Adrenal gland (tissue), 12 donors: ENCODE measurements around the gene SLC9A2. TPM values are rescaled to one million over a fixed set of nuclear protein-coding genes. Genes with fewer than 3 reads are reported as not detected.

Experiments
- DNase-seq, 7 donors: peaks; one replicate each; pipeline ENCODE4 v3.0.0-alpha.2; 2019 to 2020
- H3K27ac ChIP-seq, 5 donors: fragments of 200-600 bp; sonication (generic) in 4 of 5; 1 replicate in 3 of 5; 2 replicates in 2 of 5; pipeline versions ENCODE4 v1.5.1 to v1.8.0; 2016 to 2020; ENCODE audit warnings: mild to moderate bottlenecking in 1 of 5
- H3K27me3 ChIP-seq: fragments of 200-600 bp; 2 replicates; pipeline ENCODE4 v1.8.0; 2021
- H3K36me3 ChIP-seq, 2 donors: fragments of 200-600 bp; replicated peaks in 1 of 2; 1 replicate in 1 of 2; 2 replicates in 1 of 2; pipeline versions ENCODE4 v1.5.1 to v1.8.0; 2018 to 2022
- H3K4me1 ChIP-seq, 2 donors: fragments of 200-600 bp; replicated peaks in 1 of 2; 1 replicate in 1 of 2; 2 replicates in 1 of 2; pipeline versions ENCODE4 v1.5.1 to v1.8.0; 2018 to 2021
- H3K4me3 ChIP-seq, 4 donors: fragments of 200-600 bp; sonication (generic) in 3 of 4; one replicate each; pipeline ENCODE4 v1.5.1; 2016 to 2018
- H3K9me3 ChIP-seq, 3 donors: fragments of 200-600 bp; sonication (generic) in 1 of 3; replicated peaks in 1 of 3; 1 replicate in 2 of 3; 2 replicates in 1 of 3; pipeline versions ENCODE4 v1.5.1 to v1.8.0; 2016 to 2021
- POLR2A ChIP-seq, 2 donors: fragments of 450-650 bp; IDR thresholded peaks; one replicate each; pipeline ENCODE4 v1.6.1; 2017; ENCODE audit warnings: antibody characterized with exemption in 2 of 2, mild to moderate bottlenecking in 2 of 2, moderate library complexity in 1 of 2
- WGBS, 4 donors: extraction: QIAGEN DNeasy Blood & Tissue Kit in 2 of 4; methylation state at CpG; one replicate each; pipeline versions ENCODE4 v1.1.5 to v1.1.7; 2013 to 2017; 5-methylcytosine and 5-hydroxymethylcytosine counted together
- intact Hi-C, 2 donors: fragments of 100-400 bp; cut with DNase I; formaldehyde crosslinking; loops; one replicate each; pipeline versions ENCODE4 v1.14.1 to v1.15.0; 2022 to 2023
- polyA plus RNA-seq, 3 donors: library from polyadenylated mRNA; stranded (reverse); fragments of 200-250 nt in 2 of 3; fragments of 350-450 nt in 1 of 3; fragmentation: Illumina TruSeq in 1 of 3; extraction: RNeasy Lipid Tissue Mini Kit (QIAGEN cat#74804) in 1 of 3; gene quantifications; one replicate each; pipeline ENCODE4 v1.2.3, GENCODE V29; 2013 to 2014
- total RNA-seq, 9 donors: library from RNA; depleted of rRNA in 4 of 9; stranded (reverse); fragments of >200 nt in 4 of 9; fragments of 120-200 nt in 1 of 9; fragmentation: NEBNext Ultra II Directional in 1 of 9; extraction: Animal tissue kit (Norgen Biotek cat#: 25700) in 1 of 9; gene quantifications; one replicate each; pipeline versions ENCODE4 v1.1.0 to v1.2.4, GENCODE V29; 2013 to 2023
- TF ChIP-seq, protein P1 (sequence below), 6 experiments: fragments of 450-650 bp in 4 of 6; fragments of 200-600 bp in 2 of 6; sonication (generic) in 1 of 6; IDR thresholded peaks; 1 replicate in 5 of 6; 2 replicates in 1 of 6; pipeline versions ENCODE4 v1.5.1 to v1.8.0; 2016 to 2021; ENCODE audit warnings: antibody characterized with exemption in 6 of 6, mild to moderate bottlenecking in 2 of 6, moderate library complexity in 1 of 6
- donor health status: healthy with polysubstance abuse.
- donor health status: Bipolar disorder and iron deficiency.
- donor health status: DM: yes; HTN: yes; CAD: no.
- donor health status: DM: no; HTN: no; CAD: no.
- donor health status: DM: no; HTN: no; CAD: no.
- donor health status: DM: yes; HTN: yes; CAD: no.

Gene SLC9A2
- total and polyA plus RNA-seq, 12 donors, result 0.03 to 2.1 (median 0.28) TPM; not detected in 2

- Histone ChIP-seq H3K27me3 (no peaks in the 10 kb centered on the region), H3K4me3 (no peak overlapping the region), H3K27ac (no peak overlapping the region), H3K9me3 (no peaks in the 10 kb centered on the region), H3K36me3 (no peaks in the 10 kb centered on the region), H3K4me1 (no peaks in the 10 kb centered on the region)
- 87 to 89% (median 87%) methylated on average over 7 of the region's 7 CpGs for WGBS, 4 donors
- intact Hi-C loops, result no loop called here
- no peak for DNase-seq
- TF ChIP-seq, protein P1, sequence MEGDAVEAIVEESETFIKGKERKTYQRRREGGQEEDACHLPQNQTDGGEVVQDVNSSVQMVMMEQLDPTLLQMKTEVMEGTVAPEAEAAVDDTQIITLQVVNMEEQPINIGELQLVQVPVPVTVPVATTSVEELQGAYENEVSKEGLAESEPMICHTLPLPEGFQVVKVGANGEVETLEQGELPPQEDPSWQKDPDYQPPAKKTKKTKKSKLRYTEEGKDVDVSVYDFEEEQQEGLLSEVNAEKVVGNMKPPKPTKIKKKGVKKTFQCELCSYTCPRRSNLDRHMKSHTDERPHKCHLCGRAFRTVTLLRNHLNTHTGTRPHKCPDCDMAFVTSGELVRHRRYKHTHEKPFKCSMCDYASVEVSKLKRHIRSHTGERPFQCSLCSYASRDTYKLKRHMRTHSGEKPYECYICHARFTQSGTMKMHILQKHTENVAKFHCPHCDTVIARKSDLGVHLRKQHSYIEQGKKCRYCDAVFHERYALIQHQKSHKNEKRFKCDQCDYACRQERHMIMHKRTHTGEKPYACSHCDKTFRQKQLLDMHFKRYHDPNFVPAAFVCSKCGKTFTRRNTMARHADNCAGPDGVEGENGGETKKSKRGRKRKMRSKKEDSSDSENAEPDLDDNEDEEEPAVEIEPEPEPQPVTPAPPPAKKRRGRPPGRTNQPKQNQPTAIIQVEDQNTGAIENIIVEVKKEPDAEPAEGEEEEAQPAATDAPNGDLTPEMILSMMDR (IDR thresholded peaks at IDR 0.05), result no peak
- no peak for TF ChIP-seq POLR2A (IDR thresholded peaks at IDR 0.05)
Measured at GRCh38 chr2:102635317-102635716, 16.0 kb downstream of the SLC9A2 start.

GRCh38 chr2:102636283-102636907, 17.0 kb downstream of the SLC9A2 start:
- TF ChIP-seq, protein P1 (IDR thresholded peaks at IDR 0.05), result no peak
- TF ChIP-seq POLR2A (IDR thresholded peaks at IDR 0.05), result no peak
- intact Hi-C loops, result no loop called here
- Histone ChIP-seq H3K36me3 (no peaks in the 10 kb centered on the region), H3K27ac (no peak overlapping the region), H3K4me1 (no peaks in the 10 kb centered on the region), H3K27me3 (no peaks in the 10 kb centered on the region), H3K9me3 (no peaks in the 10 kb centered on the region), H3K4me3 (no peak overlapping the region)
- DNase-seq, result no peak
- 66 to 78% (median 70%) methylated on average over 5 of the region's 5 CpGs for WGBS, 4 donors

GRCh38 chr2:102637358-102637757, 18.0 kb downstream of the SLC9A2 start:
- no peaks in the 10 kb centered on the region for H3K9me3 ChIP-seq
- intact Hi-C loops, result no loop called here

DNA sequence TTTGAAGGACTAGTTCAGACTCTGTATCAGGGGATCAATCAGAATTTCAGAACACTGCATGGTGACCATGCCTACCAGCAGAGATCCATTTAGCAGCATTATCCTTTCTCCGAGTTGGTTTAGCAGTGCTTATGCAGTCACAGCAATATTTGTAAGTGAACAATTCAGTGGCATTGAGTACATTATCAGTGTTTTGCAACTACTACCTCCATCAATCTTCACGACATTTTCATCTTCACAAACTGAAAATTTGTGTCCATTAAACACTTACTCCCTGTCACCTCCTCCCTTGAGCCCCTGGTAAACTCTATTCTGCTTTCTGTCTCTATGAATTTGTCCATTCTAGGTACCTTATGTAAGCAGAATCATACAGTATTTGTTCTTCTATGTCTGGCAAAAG, 20.1 kb downstream of the SLC9A2 start:
- DNase-seq, result no peak
- 68 to 80% (median 72%) methylated on average over 2 of the region's 2 CpGs for WGBS, 4 donors
- intact Hi-C loops, result no loop called here
- H3K4me1 ChIP-seq, result no peaks in the 10 kb centered on the region
- H3K36me3 ChIP-seq, result no peaks in the 10 kb centered on the region
- TF ChIP-seq, protein P1 (IDR thresholded peaks at IDR 0.05), result no peak
- no peak for TF ChIP-seq POLR2A (IDR thresholded peaks at IDR 0.05)
- H3K4me3 ChIP-seq, result no peak overlapping the region
- H3K27ac ChIP-seq, result no peak overlapping the region
- H3K27me3 ChIP-seq, result no peaks in the 10 kb centered on the region
- H3K9me3 ChIP-seq, result no peaks in the 10 kb centered on the region

More at GRCh38 chr2:102637358-102637757, 18.0 kb downstream of the SLC9A2 start:
- no peak for DNase-seq
- H3K27ac ChIP-seq, result no peak overlapping the region
- no peak overlapping the region for H3K4me3 ChIP-seq
- H3K36me3 ChIP-seq, result no peaks in the 10 kb centered on the region
- H3K4me1 ChIP-seq, result no peaks in the 10 kb centered on the region
- H3K27me3 ChIP-seq, result no peaks in the 10 kb centered on the region
- 64 to 79% (median 69%) methylated on average over 4 of the region's 4 CpGs for WGBS, 4 donors
- no peak for TF ChIP-seq POLR2A (IDR thresholded peaks at IDR 0.05)
- TF ChIP-seq, protein P1 (IDR thresholded peaks at IDR 0.05), result no peak
